GM21515 (cell line): ENCODE results near the gene FOXC2.

Source experiments
- ATAC-seq: cut with Tn5 transposase; IDR thresholded peaks from one replicate; pipeline ENCODE4 v1.9.1; 2021; ENCODE audit not compliant: unreplicated experiment

FOXC2 gene

GRCh38 chr16:86566601-86566965 lies at the start of gene FOXC2:
TSS of gene FOXC2 (plus strand) at chr16:86566829. CDS start at chr16:86567336, 507 bp downstream.
- no peak for ATAC-seq

GRCh38 chr16:86517033-86517432 lies 49.6 kb upstream of the FOXC2 start:
- ATAC-seq = no peak

GRCh38 chr16:86517652-86518258 lies 48.9 kb upstream of the FOXC2 start:
- no peak for ATAC-seq

- ATAC-seq = no peak
These were observed 47.5 kb upstream of the FOXC2 start for GRCh38 chr16:86519007-86519648.

GRCh38 chr16:86519649-86520316 lies 46.8 kb upstream of the FOXC2 start:
- ATAC-seq = no peak

- ATAC-seq = no peak
These were observed 46.1 kb upstream of the FOXC2 start for GRCh38 chr16:86520317-86521210.

GRCh38 chr16:86521236-86522197 lies 45.1 kb upstream of the FOXC2 start:
- no peak for ATAC-seq

GRCh38 chr16:86522634-86523033 lies 44.0 kb upstream of the FOXC2 start:
- ATAC-seq = no peak

- no peak for ATAC-seq
These were observed 43.4 kb upstream of the FOXC2 start for GRCh38 chr16:86523166-86523740.

GRCh38 chr16:86524029-86524428 lies 42.6 kb upstream of the FOXC2 start:
- ATAC-seq = no peak

- no peak for ATAC-seq
These were observed 40.9 kb upstream of the FOXC2 start for GRCh38 chr16:86525696-86526095.

GRCh38 chr16:86527366-86527765 lies 39.3 kb upstream of the FOXC2 start:
- ATAC-seq = no peak

GRCh38 chr16:86528061-86528929 lies 38.3 kb upstream of the FOXC2 start:
- ATAC-seq = no peak

- ATAC-seq = no peak
These were observed 37.5 kb upstream of the FOXC2 start for GRCh38 chr16:86529160-86529559.

GRCh38 chr16:86530251-86531190 lies 36.1 kb upstream of the FOXC2 start:
- no peak for ATAC-seq

- ATAC-seq = no peak
These were observed 35.5 kb upstream of the FOXC2 start for GRCh38 chr16:86531191-86531545.

GRCh38 chr16:86531641-86532525 lies 34.7 kb upstream of the FOXC2 start:
- no peak for ATAC-seq
